Uterus (tissue), 4 donors: Measurements from ENCODE around the gene PLA2G4B. TPM values are rescaled to one million over a fixed set of nuclear protein-coding genes. Genes with fewer than 3 reads are reported as not detected.

Experiments used
- DNase-seq, 2 donors: peaks; one replicate each; pipeline ENCODE4 v3.0.0-alpha.2; 2019 to 2020
- H3K27ac ChIP-seq, 2 donors: fragments of 200-600 bp; sonication (generic); 1 replicate in 1 of 2; 2 replicates in 1 of 2; pipeline ENCODE4 v1.5.1; 2016 to 2018
- H3K27me3 ChIP-seq, 2 donors: fragments of 200-600 bp; sonication (generic); one replicate each; pipeline ENCODE4 v1.5.1; 2018 to 2019; ENCODE audit warnings: control low read depth in 1 of 2
- H3K36me3 ChIP-seq, 2 donors: fragments of 200-600 bp; sonication (generic); one replicate each; pipeline ENCODE4 v1.5.1; 2019; ENCODE audit warnings: control low read depth in 1 of 2
- H3K4me1 ChIP-seq, 2 donors: fragments of 200-600 bp; sonication (generic); one replicate each; pipeline ENCODE4 v1.5.1; 2018 to 2019; ENCODE audit warnings: control low read depth in 1 of 2
- H3K4me3 ChIP-seq, 2 donors: fragments of 200-600 bp; sonication (generic); 1 replicate in 1 of 2; 2 replicates in 1 of 2; pipeline ENCODE4 v1.5.1; 2018 to 2019; ENCODE audit warnings: mild to moderate bottlenecking in 1 of 2
- H3K9me3 ChIP-seq, 2 donors: fragments of 200-600 bp; sonication (generic); one replicate each; pipeline ENCODE4 v1.5.1; 2019; ENCODE audit warnings: control low read depth in 1 of 2
- POLR2A ChIP-seq, 2 donors: fragments of 450-650 bp; IDR thresholded peaks; one replicate each; pipeline ENCODE4 v1.6.1; 2016; ENCODE audit warnings: antibody characterized with exemption in 2 of 2, mild to moderate bottlenecking in 1 of 2, moderate library complexity in 1 of 2
- intact Hi-C: fragments of 100-400 bp; cut with DNase I; formaldehyde crosslinking; loops from one replicate; pipeline ENCODE4 v1.15.1; 2023; ENCODE audit warnings: low total_unique reads
- total RNA-seq, 4 donors: library from RNA; depleted of rRNA in 3 of 4; stranded (reverse); fragments of >200 nt in 3 of 4; gene quantifications; one replicate each; pipeline versions ENCODE4 v1.1.0 to v1.2.4, GENCODE V29; 2014 to 2023
- TF ChIP-seq, protein P1 (sequence below), 4 experiments: fragments of 200-600 bp in 2 of 4; fragments of 450-650 bp in 2 of 4; sonication (generic) in 2 of 4; IDR thresholded peaks; one replicate each; pipeline ENCODE4 v1.5.1; 2016 to 2019; ENCODE audit warnings: antibody characterized with exemption in 4 of 4, mild to moderate bottlenecking in 2 of 4, moderate library complexity in 1 of 4
- donor health status: DM: yes; HTN: yes; CAD: no.

PLA2G4B gene
- total RNA-seq, 4 donors from 2014 or later: 3.5 to 91.2 (median 7.1) TPM

DNA sequence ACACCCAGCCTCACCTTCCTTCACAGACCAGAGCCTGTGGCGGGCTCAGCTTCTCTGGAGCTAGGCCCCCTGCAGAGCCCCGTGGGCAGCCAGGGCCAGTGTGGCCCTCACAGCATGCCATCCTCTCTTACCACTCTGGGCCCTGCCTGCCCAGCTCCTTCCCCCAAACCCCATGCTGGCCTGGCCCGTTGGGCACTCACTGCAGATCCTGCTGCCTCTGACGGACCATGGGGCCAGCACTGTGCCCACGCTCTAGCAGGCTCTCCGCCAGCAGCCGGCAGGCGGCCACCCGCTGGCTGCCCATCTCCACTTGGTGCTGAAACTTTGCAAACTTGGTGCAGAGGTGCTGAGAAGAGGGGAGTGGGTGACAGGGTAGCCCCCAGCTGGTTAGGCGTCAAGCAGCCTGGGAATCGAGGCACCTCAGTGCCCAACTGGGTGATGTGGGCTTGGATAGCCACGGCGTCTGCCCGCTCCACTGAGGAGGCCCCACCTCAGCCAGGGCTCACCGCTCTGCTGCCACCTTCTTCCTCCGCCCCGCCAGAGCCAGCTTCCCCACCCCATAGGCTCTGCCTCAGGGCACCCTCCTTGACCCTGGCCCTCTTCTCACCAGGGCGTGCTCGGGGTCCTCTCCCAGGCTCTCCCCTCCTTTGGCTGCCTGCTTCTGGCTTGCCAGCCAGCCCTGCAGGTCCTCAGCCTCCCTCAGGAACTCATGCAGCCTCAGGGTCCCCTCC is 32.7 kb downstream of the PLA2G4B start:
- TF ChIP-seq, protein P1, sequence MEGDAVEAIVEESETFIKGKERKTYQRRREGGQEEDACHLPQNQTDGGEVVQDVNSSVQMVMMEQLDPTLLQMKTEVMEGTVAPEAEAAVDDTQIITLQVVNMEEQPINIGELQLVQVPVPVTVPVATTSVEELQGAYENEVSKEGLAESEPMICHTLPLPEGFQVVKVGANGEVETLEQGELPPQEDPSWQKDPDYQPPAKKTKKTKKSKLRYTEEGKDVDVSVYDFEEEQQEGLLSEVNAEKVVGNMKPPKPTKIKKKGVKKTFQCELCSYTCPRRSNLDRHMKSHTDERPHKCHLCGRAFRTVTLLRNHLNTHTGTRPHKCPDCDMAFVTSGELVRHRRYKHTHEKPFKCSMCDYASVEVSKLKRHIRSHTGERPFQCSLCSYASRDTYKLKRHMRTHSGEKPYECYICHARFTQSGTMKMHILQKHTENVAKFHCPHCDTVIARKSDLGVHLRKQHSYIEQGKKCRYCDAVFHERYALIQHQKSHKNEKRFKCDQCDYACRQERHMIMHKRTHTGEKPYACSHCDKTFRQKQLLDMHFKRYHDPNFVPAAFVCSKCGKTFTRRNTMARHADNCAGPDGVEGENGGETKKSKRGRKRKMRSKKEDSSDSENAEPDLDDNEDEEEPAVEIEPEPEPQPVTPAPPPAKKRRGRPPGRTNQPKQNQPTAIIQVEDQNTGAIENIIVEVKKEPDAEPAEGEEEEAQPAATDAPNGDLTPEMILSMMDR (IDR thresholded peaks at IDR 0.05): no peak
- TF ChIP-seq POLR2A (IDR thresholded peaks at IDR 0.05): no peak
- Histone ChIP-seq H3K4me1 (no peaks in the 10 kb centered on the region), H3K27me3 (no peaks in the 10 kb centered on the region), H3K9me3 (no peaks in the 10 kb centered on the region), H3K27ac (no peak overlapping the region), H3K36me3 (no peaks in the 10 kb centered on the region), H3K4me3 (no peak overlapping the region)
- DNase-seq: no peak
- intact Hi-C loops: no loop called here

DNA sequence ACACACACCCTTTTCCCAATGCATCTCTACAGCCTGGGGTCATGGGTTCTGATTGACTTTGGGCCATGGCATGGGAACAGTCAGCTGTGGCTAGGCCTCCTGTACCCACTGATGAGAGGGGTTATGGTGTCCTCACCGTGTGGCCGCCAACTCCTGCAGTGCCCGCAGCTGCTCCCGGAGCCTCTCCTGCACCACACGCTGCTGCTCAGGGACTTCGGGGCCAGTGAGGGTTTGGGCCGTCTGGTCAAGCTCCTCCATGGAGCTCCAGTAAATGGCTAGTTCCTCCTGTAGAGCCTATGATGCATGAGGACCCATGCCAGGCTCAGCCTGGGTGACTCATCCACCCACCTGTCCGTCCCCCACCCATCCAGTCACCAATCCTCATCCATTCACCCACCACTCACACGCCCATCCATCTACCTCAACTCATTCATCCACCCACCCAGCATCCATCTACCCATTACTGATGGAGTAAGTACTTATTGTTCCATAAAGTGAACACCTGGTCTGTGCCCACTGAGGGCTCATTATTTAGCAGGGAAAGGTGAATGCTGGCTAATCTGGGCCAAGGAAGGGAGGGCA is 33.6 kb downstream of the PLA2G4B start:
- Histone ChIP-seq H3K27me3 (no peaks in the 10 kb centered on the region), H3K27ac (no peak overlapping the region), H3K4me3 (no peak overlapping the region), H3K36me3 (no peaks in the 10 kb centered on the region), H3K9me3 (no peaks in the 10 kb centered on the region), H3K4me1 (no peaks in the 10 kb centered on the region)
- TF ChIP-seq POLR2A (IDR thresholded peaks at IDR 0.05): no peak
- TF ChIP-seq, protein P1 (IDR thresholded peaks at IDR 0.05): no peak
- DNase-seq: no peak
- intact Hi-C loops: no loop called here

DNA sequence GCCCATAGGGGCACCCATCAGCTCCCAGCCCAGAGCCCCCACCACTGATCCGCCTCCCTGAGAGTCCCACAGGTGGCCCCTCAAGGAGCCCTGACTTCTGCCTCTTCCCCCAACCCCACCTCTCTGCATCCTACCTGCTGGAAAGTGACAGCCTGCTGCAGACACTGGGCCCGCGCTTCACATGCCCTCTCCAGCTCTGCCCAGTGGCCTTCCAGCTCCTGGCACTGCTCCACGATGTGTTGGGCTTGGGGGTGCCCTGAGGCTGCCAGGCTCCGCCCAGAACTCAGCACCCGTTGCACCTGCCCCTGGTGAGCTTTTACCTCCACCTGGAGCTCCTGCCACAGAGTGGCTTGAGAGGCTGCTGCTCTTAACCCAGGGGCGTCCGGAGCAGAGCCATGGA is 35.1 kb downstream of the PLA2G4B start:
- Histone ChIP-seq H3K27ac (no peak overlapping the region), H3K4me3 (no peak overlapping the region), H3K27me3 (no peaks in the 10 kb centered on the region), H3K9me3 (no peaks in the 10 kb centered on the region), H3K36me3 (no peaks in the 10 kb centered on the region), H3K4me1 (no peaks in the 10 kb centered on the region)
- no peak for TF ChIP-seq POLR2A (IDR thresholded peaks at IDR 0.05)
- TF ChIP-seq, protein P1 (IDR thresholded peaks at IDR 0.05): no peak
- intact Hi-C loops: no loop called here
- no peak for DNase-seq

DNA sequence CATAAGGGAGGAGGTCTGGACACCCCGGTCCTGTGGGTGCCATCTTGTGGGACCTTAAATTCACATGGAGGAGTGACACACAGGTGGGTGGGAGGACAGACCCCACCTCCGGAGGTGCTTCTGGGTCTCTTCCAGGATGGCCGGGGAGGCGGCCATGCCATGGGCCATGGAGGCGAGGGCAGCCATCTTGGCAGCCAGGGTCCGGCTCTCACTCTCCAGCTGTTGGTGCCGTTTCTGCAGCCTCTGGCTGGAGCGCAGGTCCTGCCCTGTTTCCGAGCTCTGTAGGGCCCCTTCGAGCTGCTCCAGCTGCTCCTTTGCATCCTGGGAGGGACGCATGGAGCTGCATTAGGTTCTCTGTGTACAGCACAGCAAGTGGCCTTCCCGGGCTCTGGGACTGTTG is 36.1 kb downstream of the PLA2G4B start:
- Histone ChIP-seq H3K4me1 (no peaks in the 10 kb centered on the region), H3K9me3 (no peaks in the 10 kb centered on the region), H3K4me3 (no peak overlapping the region), H3K36me3 (no peaks in the 10 kb centered on the region), H3K27me3 (no peaks in the 10 kb centered on the region), H3K27ac (no peak overlapping the region)
- no peak for DNase-seq
- intact Hi-C loops: no loop called here
- TF ChIP-seq, protein P1 (IDR thresholded peaks at IDR 0.05): no peak
- no peak for TF ChIP-seq POLR2A (IDR thresholded peaks at IDR 0.05)

DNA sequence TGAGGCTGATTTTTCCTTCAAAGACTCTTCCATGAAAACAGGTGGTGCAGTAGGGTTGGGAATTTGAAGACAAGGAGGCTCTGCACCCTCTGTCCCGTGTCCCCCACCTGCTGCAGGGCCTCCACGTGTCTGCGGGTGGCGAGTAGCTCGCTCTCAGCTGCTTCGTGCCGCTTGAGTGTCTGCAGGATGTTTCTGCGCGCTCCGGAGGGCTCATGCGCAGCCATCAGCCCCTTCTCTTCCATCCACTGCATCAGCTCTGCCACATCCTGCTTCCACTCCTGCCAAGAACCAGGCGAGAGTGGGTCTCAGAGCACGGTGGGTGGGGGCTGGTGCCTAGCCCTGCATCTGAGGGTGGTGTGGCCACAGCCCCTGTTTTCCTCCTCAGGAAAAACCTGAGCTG is 37.4 kb downstream of the PLA2G4B start:
- Histone ChIP-seq H3K27me3 (no peaks in the 10 kb centered on the region), H3K27ac (no peak overlapping the region), H3K4me3 (no peak overlapping the region), H3K9me3 (no peaks in the 10 kb centered on the region), H3K36me3 (no peaks in the 10 kb centered on the region), H3K4me1 (no peaks in the 10 kb centered on the region)
- no peak for DNase-seq
- intact Hi-C loops: no loop called here
- no peak for TF ChIP-seq POLR2A (IDR thresholded peaks at IDR 0.05)
- TF ChIP-seq, protein P1 (IDR thresholded peaks at IDR 0.05): no peak
